ENCODE measurements around the gene ASPG. TPM values are rescaled to one million over a fixed set of nuclear protein-coding genes. Genes with fewer than 3 reads are reported as not detected.

The ASPG gene
- total RNA-seq, 2 donors from 2014 or later, result 0.14 to 0.35 TPM

DNA sequence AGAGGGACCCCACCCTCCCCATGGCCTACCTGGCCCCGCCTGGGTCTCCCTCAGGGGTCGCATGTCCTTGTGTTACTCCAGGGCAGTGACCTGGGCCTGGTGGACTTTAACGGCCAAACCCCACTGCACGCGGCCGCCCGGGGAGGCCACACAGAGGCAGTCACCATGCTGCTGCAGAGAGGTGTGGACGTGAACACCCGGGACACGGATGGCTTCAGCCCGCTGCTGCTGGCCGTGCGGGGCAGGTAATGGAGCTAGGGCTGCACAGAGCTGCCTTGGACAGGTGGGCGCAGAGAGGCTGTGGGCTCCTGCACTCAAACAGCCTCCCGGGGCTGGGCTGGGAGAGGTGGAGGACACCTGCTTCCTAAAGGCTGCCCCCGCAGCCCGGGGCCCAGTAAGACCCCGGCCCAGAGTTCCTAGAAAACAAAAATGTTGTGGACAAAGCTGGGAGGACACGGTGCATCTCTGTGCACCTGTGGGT lies 21.6 kb downstream of the ASPG start:
- Histone ChIP-seq H3K27ac (no peak overlapping the region), H3K36me3 (no peaks in the 10 kb centered on the region), H3K27me3 (replicated peaks; ENCODE audit: insufficient read depth) (no peaks in the 10 kb centered on the region), H3K9me3 (no peaks in the 10 kb centered on the region), H3K4me3 (no peak overlapping the region), H3K4me1 (ENCODE audit: control insufficient read depth in 1 of 2, low read depth in 2 of 2) (no peaks in the 10 kb centered on the region)
- DNase-seq (ENCODE audit: low spot score) (no peak), ATAC-seq (ENCODE audit: insufficient number of reproducible peaks, low FRiP score, low read depth) (no peak)
- TF ChIP-seq, protein P1, sequence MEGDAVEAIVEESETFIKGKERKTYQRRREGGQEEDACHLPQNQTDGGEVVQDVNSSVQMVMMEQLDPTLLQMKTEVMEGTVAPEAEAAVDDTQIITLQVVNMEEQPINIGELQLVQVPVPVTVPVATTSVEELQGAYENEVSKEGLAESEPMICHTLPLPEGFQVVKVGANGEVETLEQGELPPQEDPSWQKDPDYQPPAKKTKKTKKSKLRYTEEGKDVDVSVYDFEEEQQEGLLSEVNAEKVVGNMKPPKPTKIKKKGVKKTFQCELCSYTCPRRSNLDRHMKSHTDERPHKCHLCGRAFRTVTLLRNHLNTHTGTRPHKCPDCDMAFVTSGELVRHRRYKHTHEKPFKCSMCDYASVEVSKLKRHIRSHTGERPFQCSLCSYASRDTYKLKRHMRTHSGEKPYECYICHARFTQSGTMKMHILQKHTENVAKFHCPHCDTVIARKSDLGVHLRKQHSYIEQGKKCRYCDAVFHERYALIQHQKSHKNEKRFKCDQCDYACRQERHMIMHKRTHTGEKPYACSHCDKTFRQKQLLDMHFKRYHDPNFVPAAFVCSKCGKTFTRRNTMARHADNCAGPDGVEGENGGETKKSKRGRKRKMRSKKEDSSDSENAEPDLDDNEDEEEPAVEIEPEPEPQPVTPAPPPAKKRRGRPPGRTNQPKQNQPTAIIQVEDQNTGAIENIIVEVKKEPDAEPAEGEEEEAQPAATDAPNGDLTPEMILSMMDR (IDR thresholded peaks at IDR 0.05), result no peak

DNA sequence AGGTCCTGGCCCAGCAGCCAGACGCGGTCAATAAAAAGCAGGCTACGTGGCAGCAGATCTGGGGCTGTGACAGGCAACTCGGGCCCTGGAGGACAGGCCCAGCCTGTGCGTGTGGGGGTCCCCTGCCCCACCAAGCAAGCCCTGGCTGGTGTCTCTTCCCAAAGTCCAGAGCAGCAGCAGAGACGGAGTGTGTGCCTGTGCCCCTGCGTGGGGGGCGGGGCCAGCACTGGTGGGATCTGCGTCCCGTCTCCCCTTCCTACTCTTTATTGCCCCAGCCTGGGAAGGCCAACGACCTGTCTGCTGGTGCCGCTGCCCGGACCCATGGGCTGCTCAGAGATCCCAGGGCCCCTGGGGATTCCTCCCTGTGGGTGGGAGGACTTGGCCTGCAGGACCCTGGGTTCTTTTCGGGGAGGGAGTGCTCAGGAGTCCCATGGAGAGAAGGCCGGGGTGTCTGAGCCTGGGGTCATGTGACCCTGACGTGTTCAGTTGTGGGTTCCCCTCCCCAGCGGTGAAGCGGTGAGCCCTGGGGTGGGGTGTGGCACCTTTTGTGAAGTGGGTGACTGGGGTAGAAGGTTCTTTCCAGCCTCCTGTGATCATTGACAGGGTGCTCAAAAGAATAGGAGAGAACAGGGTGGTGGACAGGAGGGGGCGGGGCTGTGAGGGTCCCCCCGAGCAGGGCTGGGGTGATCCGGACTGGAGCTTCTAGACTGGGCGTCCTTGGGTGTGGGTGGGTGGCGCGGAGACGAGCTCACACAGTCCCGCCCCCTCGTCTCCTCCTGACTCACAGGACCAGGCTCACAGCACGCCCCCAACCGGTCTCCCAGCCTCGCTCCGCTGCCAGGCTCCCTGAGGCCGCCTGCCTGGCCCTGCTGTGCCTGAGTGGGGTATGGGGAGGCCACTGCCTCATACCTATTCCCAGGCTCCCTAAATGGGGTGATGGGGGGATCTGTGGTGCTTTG lies 22.4 kb downstream of the ASPG start:
- no peaks in the 10 kb centered on the region for H3K4me1 ChIP-seq (ENCODE audit: control insufficient read depth in 1 of 2, low read depth in 2 of 2)
- H3K4me3 ChIP-seq, result no peak overlapping the region
- TF ChIP-seq, protein P1 (IDR thresholded peaks at IDR 0.05), result no peak
- DNase-seq (ENCODE audit: low spot score) (no peak), ATAC-seq (ENCODE audit: insufficient number of reproducible peaks, low FRiP score, low read depth) (no peak)
- no peaks in the 10 kb centered on the region for H3K9me3 ChIP-seq
- H3K36me3 ChIP-seq, result no peaks in the 10 kb centered on the region
- H3K27ac ChIP-seq, result no peak overlapping the region
- no peaks in the 10 kb centered on the region for H3K27me3 ChIP-seq (replicated peaks; ENCODE audit: insufficient read depth)

DNA sequence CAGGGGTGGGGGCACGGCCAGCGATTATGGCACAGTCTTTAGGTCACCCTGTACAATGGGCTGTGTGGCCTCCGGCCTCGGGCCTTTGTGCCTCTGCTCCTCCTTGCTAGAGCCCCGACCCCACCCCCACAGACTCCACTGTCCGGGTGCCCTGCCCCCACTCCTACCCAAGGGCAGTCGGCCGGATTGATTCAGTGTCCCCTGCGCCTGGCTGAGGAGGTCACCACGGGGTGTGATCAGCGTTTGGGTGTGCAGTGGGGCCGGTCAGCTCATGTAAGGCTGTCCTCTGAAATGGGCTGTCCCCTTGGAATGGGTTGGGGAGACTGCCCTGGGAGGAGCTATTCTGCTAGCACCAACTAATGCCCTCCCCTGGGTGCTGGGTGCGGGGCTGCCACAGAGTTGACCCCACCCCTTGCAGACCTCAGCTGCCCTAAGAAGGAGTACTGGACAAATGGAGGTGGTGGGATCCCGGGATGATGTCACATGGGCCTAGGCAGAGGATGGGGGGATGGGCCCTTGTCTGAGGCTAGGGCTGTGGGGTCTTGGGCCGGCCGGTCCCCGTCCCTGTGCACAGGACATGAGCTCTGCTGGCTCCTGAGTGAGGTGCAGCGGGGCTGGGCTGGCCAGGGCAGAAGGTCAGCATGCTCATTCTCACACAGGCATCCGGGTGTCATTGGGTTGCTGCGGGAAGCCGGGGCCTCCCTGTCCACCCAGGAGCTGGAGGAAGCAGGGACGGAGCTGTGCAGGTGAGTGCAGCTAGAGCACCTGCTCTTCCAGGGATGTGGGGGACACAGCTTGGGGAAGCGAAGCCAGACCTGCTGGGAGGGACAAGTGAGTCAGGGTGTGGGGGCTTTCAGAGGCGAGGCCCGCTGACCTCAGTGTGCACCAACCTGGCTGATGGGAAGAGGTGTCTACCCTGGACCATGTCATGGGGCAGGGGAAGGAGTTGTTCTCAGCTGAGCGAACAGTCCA lies 23.4 kb downstream of the ASPG start:
- Histone ChIP-seq H3K36me3 (no peaks in the 10 kb centered on the region), H3K27me3 (replicated peaks; ENCODE audit: insufficient read depth) (no peaks in the 10 kb centered on the region), H3K9me3 (no peaks in the 10 kb centered on the region), H3K27ac (no peak overlapping the region), H3K4me3 (no peak overlapping the region), H3K4me1 (ENCODE audit: control insufficient read depth in 1 of 2, low read depth in 2 of 2) (no peaks in the 10 kb centered on the region)
- no peak for ATAC-seq (ENCODE audit: insufficient number of reproducible peaks, low FRiP score, low read depth)
- TF ChIP-seq, protein P1 (IDR thresholded peaks at IDR 0.05), result no peak
- DNase-seq (ENCODE audit: low spot score), result no peak

DNA sequence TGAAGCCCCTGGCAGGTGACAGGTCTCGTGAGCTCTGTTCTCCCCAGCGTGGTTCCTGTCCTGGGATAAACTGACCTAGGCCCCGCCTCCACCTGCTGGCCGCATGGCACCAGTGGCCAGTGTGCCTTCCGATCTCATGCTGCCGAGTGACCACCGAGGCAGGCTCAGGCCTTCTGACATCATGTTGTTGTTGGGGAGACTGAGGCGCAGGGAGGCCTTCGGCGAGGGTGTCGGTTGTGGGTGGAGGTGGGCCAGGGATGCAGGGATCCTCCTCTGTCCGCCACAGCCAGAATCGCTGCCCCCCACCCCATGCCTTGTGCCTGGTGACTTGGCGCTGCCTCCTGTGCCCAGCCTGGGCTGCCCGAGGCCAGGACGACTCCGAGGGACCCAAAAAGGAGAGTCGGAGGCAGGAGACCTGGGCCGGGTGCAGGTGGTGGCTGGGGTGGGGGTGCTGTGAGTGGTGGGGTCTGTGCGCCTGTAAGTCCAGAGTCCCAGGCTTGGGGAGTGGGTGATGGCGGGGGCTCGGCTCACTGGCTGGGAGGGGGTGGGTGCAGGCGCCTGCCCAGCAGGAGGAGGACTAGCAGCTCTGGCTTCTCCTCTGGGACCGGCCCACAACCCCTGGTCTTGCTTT lies 24.3 kb downstream of the ASPG start:
- Histone ChIP-seq H3K4me1 (ENCODE audit: control insufficient read depth in 1 of 2, low read depth in 2 of 2) (no peaks in the 10 kb centered on the region), H3K9me3 (no peaks in the 10 kb centered on the region), H3K27me3 (replicated peaks; ENCODE audit: insufficient read depth) (no peaks in the 10 kb centered on the region), H3K27ac (no peak overlapping the region), H3K36me3 (no peaks in the 10 kb centered on the region), H3K4me3 (no peak overlapping the region)
- ATAC-seq (ENCODE audit: insufficient number of reproducible peaks, low FRiP score, low read depth) (no peak), DNase-seq (ENCODE audit: low spot score) (no peak)
- TF ChIP-seq, protein P1 (IDR thresholded peaks at IDR 0.05), result no peak

Data from thoracic aorta (tissue), 2 donors.